Uterus (tissue), 2 donors: Measurements from ENCODE around the gene CDC42EP4.

Source experiments
- CTCF ChIP-seq, 4 experiments: fragments of 200-600 bp in 2 of 4; fragments of 450-650 bp in 2 of 4; sonication (generic) in 2 of 4; IDR thresholded peaks; one replicate each; pipeline ENCODE4 v1.5.1; 2016 to 2019; ENCODE audit warnings: antibody characterized with exemption in 4 of 4, mild to moderate bottlenecking in 2 of 4, moderate library complexity in 1 of 4
- POLR2A ChIP-seq, 2 donors: fragments of 450-650 bp; IDR thresholded peaks; one replicate each; pipeline ENCODE4 v1.6.1; 2016; ENCODE audit warnings: antibody characterized with exemption in 2 of 2, mild to moderate bottlenecking in 1 of 2, moderate library complexity in 1 of 2

- TF ChIP-seq CTCF (IDR thresholded peaks at IDR 0.05) (peak; percentile 97 to 99 (median 98)), POLR2A (IDR thresholded peaks at IDR 0.05) (peak in 1 of 2 donors; percentile 15)
Observed at GRCh38 chr17:73255671-73256181, 56.1 kb downstream of the CDC42EP4 start.
